NT2/D1 (cell line): ENCODE data around the gene PICALM.

Source experiments
- YY1 ChIP-seq: IDR thresholded peaks from 2 replicates; pipeline ENCODE4 v1.6.1; 2011; ENCODE audit not compliant: insufficient read length, insufficient read depth
- ZNF274 ChIP-seq: IDR thresholded peaks from 2 replicates; pipeline ENCODE4 v1.6.1; 2011; ENCODE audit warnings: mild to moderate bottlenecking, low read depth, low read length

- TF ChIP-seq YY1 (no peak), ZNF274 (no peak)
These were observed 48.3 kb upstream of the PICALM start for GRCh38 chr11:86117001-86117711.
